Measurements from ENCODE around the gene TUBA3C.

The TUBA3C gene

GRCh38 chr13:19159761-19160420 lies 21.7 kb downstream of the TUBA3C start:
- DNase-seq, result no peak

GRCh38 chr13:19159181-19159580 lies 22.4 kb downstream of the TUBA3C start:
- no peak for DNase-seq

GRCh38 chr13:19158526-19159174 lies 23.0 kb downstream of the TUBA3C start:
- DNase-seq, result no peak

- no peak for DNase-seq
Measured at GRCh38 chr13:19158006-19158405, 23.6 kb downstream of the TUBA3C start.

- no peak for DNase-seq
Measured at GRCh38 chr13:19157461-19157860, 24.2 kb downstream of the TUBA3C start.

- no peak for DNase-seq
Measured at GRCh38 chr13:19156013-19156825, 25.4 kb downstream of the TUBA3C start.

GRCh38 chr13:19155321-19155861 lies 26.2 kb downstream of the TUBA3C start:
- DNase-seq, result no peak

- DNase-seq, result no peak
Measured at GRCh38 chr13:19154843-19155242, 26.8 kb downstream of the TUBA3C start.

GRCh38 chr13:19153782-19154450 lies 27.7 kb downstream of the TUBA3C start:
- DNase-seq, result no peak

- DNase-seq, result no peak
Measured at GRCh38 chr13:19152403-19152802, 29.2 kb downstream of the TUBA3C start.

- DNase-seq, result no peak
Measured at GRCh38 chr13:19151581-19152263, 29.9 kb downstream of the TUBA3C start.

- no peak for DNase-seq
Measured at GRCh38 chr13:19150712-19151228, 30.9 kb downstream of the TUBA3C start.

GRCh38 chr13:19150226-19150625 lies 31.4 kb downstream of the TUBA3C start:
- DNase-seq, result no peak

- no peak for DNase-seq
Measured at GRCh38 chr13:19148561-19148960, 33.1 kb downstream of the TUBA3C start.

Measured in femur (tissue), 1 donor.